Uterus (tissue), 2 donors: ENCODE data around the gene MUSTN1.

Experiments used
- CTCF ChIP-seq, 4 experiments: fragments of 200-600 bp in 2 of 4; fragments of 450-650 bp in 2 of 4; sonication (generic) in 2 of 4; IDR thresholded peaks; one replicate each; pipeline ENCODE4 v1.5.1; 2016 to 2019; ENCODE audit warnings: antibody characterized with exemption in 4 of 4, mild to moderate bottlenecking in 2 of 4, moderate library complexity in 1 of 4
- POLR2A ChIP-seq, 2 donors: fragments of 450-650 bp; IDR thresholded peaks; one replicate each; pipeline ENCODE4 v1.6.1; 2016; ENCODE audit warnings: antibody characterized with exemption in 2 of 2, mild to moderate bottlenecking in 1 of 2, moderate library complexity in 1 of 2

GRCh38 chr3:52817860-52818259, 17.0 kb downstream of the MUSTN1 start:
- TF ChIP-seq CTCF (IDR thresholded peaks at IDR 0.05) (no peak), POLR2A (IDR thresholded peaks at IDR 0.05) (no peak)
